HG02981 (cell line): Measurements from ENCODE around the gene IL4.
"Not testable (repeated sequence)": the region's sequence is repeated elsewhere in the genome, so short reads cannot be mapped to it uniquely, and the experiment has no call there.

Source experiments
- ATAC-seq: cut with Tn5 transposase; IDR thresholded peaks from one replicate; pipeline ENCODE4 v1.9.1; 2021; ENCODE audit warnings: mild to moderate bottlenecking, moderate library complexity; ENCODE audit not compliant: unreplicated experiment

Gene IL4

GRCh38 chr5:132673939-132674630 is at the start of gene IL4:
Gene IL4, plus strand, starts transcription at chr5:132673989. Its CDS starts 62 bp downstream, at chr5:132674051.
- no peak for ATAC-seq

DNA sequence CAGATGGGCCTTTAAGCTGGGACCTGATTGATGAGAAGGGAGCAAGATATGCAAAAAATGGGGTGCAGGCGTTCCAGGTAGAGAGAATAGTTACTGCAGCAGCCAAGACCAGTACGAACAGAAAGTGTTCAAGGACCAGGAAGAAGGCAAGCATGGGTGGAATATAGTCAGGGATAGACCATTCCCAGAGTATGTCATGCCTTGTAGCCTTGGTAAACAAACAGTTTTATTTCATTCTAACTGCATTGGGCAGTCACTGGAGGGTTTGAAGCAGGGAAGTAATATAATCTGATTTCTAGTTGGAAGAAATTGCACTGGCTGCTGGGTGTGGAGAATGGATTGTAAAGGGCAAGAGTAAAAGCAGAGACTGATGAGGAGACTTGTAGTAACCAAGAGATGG is 46.3 kb upstream of the IL4 start:
- ATAC-seq = no peak

DNA sequence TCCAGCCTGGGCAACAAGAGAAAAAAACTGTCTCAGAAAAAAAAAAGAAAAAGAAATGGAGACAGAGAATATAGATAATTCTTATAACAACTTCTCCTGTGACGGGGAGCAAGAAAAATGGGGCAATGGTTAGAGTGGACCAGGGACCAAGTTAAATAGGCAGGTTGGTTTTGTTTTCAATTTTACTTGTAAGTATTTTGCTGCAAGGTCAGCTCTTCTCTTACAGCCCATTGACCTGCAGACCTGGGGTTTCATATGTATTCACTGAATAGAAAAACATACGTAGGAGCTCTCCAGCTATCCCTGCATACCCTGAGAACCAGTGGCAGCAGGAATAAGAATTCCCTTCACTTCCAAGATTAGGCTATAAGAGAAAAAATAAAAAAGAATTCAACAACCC is 45.0 kb upstream of the IL4 start:
- ATAC-seq = no peak

DNA sequence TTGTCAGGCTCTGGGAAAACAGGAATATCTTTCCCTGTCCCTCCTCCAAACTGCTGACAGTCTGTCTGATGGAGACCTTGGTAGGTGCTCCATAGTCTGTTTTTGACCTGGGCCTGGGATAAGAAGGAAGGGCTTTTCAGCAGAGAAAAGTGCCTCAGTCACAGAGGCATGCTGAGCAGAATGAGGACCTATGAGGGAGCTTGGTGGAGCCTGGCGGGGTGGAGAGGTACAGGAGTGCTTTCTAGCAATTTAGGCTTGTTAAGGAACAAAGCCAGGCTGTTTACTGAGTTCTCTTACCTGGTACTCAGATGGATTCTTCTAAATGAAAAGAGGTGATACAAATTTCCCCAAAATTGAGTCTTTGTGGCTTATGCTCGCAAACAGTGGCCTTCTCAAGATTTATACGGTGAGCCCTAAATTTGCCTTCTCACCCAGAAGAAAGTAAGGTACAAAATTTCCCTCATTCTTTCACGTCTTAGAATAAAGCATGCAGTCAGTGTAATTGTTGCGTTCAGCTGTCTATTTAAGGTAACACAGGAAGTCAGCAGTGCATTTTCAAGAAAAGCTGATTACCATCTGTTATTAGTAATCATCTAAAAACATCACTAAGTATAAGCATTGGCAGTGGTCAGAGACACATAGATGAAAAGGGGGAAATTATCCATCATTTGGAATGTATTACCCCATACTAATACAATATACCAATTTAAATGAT is 44.4 kb upstream of the IL4 start:
- ATAC-seq = no peak

- ATAC-seq = not testable (repeated sequence)
These were observed 40.2 kb upstream of the IL4 start for GRCh38 chr5:132633587-132633986.

DNA sequence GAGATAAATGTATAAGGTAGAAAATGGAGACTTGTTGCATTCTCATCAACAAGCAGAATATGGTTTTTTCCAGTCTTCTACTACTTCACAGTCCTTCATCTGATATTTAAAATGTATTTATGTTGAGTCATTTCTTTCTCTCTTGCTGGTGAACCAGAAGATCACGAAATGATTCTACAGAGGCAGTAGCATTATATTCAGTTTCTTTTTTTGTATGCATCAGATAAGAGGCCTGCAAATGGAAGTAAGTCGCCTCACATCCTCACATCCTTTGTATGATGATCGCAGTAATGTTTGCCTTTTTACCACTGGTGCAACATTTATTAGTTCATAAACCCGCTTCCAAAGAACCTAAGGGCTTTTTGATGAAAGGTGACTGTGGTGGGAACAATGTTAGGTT is 37.9 kb upstream of the IL4 start:
- peak; percentile 53 for ATAC-seq

GRCh38 chr5:132637241-132637640 is 36.5 kb upstream of the IL4 start:
- no peak for ATAC-seq

- peak; percentile 61 for ATAC-seq
These were observed 34.1 kb upstream of the IL4 start for GRCh38 chr5:132639706-132640130.

DNA sequence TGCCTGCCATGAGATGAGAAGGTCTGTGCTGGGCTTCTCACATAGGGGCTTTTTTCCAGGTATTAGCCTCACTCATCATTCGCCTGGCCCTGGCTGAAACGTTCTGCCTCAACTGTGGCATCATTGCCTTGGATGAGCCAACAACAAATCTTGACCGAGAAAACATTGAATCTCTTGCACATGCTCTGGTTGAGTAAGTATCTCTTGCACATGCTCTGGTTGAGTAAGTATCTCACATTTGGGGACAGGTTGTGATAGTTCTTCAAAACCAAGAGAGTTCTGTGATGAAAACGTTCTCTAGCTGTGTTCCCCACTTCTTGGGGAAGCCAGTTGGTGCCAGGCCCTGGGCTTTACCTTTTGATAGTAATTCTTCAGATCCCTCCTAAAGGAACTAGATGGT is 33.2 kb upstream of the IL4 start:
- ATAC-seq = no peak

- ATAC-seq = no peak
These were observed 32.5 kb upstream of the IL4 start for GRCh38 chr5:132641241-132641723.

DNA sequence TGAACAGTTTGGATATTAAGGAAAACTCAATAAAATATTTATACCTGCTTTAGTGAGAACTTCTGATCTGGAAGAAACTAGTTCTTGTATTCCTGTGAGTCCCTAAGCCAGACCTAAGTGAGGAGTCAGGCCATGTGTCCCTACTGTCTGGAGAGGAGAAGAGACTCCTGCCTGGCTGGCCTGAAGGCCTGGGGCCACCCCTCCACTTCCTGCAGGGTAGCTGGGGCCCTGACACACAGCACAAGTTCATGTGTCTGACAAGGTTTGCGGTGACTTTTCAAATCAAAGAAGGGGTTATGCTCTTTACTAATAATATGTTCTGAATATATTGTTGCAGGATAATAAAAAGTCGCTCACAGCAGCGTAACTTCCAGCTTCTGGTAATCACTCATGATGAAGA is 31.9 kb upstream of the IL4 start:
- ATAC-seq = no peak

- no peak for ATAC-seq
These were observed 29.6 kb upstream of the IL4 start for GRCh38 chr5:132644177-132644576.

- ATAC-seq = no peak
These were observed 27.1 kb upstream of the IL4 start for GRCh38 chr5:132646583-132647266.

- ATAC-seq = no peak
These were observed 26.3 kb upstream of the IL4 start for GRCh38 chr5:132647473-132647872.

DNA sequence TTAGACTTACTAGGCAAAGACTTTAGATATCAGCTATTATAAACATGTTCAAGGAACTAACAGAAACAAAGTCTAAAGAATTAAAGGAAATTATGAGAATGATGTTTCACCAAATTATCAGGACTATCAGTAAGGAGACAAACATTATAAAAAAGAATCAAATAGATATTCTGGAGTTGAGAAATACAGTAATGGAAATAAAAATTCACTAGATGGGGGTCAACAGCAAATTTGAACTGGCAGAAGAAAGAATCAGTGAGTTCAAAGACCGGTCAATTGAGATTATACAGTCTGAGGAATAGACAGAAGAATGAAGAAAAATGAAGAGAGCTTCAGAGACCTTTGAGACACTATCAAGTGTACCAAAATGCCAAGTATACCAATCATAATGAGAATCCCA is 25.4 kb upstream of the IL4 start:
- no peak for ATAC-seq

DNA sequence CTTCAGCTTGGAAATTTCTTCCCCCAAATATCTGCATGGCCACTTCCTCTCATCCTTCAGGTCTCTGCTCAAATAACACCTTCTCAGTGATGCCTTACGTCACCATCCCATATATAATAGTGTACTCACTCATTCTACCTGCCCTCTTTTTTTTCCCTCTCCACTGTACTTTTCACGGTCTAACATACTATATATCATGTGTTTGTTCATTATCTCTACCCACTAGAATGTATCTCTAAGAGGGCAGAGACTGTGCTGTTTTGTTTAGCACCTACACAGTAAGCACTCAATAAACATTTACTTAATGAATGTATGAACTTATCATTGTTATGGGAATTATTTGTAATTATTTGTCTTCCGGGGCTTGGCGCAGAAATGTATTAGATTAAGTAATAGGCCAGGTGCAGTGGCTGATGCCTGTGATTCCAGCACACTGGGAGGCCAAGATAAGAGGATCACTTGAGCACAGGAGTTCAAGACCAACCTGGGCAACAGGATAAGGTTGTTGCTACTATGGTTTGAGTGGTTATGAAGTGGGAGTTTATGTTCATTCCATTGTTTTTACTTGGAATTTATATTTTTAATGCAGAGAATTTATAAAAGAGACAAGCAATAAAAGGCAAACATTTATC is 21.8 kb upstream of the IL4 start:
- ATAC-seq = no peak

- ATAC-seq = no peak
These were observed 20.1 kb upstream of the IL4 start for GRCh38 chr5:132653716-132654115.

GRCh38 chr5:132655821-132656773 is 17.7 kb upstream of the IL4 start:
- ATAC-seq = no peak

DNA sequence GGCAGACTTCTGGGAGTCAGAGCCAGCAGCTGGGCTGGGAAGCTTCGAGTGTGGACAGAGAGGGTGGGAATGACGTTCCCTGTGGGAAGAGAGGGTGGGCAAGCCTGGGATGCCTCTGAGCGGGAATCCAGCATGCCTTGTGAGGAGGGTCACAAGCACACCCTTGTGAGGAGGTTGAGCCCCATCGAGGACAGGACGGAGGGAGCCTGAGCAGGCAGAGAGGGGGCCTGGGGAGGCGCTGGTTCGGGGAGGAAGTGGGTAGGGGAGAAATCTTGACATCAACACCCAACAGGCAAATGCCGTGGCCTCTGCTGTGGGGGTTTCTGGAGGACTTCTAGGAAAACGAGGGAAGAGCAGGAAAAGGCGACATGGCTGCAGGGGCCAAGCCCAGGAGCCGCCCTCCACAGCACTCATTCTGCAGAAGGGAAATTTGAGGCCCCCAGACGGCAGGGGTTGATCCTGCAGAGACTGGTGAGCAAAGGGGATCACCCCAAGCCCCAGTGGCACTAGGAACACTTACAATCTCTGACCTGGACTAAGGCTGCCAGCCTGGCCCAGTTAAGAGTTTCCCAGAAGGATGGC is 16.9 kb upstream of the IL4 start:
- ATAC-seq = no peak
